Measurements from ENCODE around the gene HNRNPL.

HNRNPL gene

DNA sequence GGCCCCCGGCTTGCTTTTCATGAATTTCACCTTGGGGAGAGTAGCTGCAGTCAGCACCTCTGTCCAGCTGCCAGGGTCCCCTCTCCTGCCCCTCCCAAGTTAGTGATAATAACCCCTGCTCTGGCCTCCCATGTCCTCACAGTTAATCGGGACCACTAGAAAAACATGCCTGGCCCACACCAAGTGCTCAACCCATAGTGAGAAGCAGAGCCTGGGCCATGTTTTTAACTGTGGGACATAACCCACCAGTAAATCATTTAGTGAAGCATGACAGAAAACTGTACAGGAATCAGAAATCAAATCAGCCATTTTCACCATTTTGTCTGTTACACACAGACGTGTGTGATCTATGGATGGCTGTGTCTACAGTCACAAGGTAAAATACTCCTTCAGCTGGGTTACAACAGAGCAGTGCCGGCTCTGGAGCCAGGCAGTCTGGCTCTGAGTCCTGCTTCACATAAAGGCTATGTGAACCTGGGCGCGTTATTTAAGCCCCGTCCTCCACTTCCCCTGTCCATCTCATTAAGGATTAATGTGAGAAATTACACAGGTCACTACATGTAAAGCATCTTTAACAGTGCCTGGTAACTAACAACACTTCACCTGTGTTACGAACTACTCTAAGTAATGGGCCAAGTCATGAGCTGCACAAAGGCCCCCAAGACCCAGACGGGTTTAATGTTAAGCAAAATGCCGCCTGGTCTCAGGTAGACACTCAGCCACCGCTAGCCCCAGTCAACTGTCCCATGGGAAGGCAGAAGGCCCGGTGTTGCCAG, 10.6 kb downstream of the HNRNPL start:
- no peak for DNase-seq (ENCODE audit: low spot score)
- ChIA-PET CTCF (interaction anchor here (0.6 to 3.1 kb wide), 12 partner anchors 10 to 314 kb away, joined by 3 to 18 read pairs (median 4); no protein-coding TSS in a partner anchor), POLR2A (ENCODE audit: low non-redundant PET) (interaction anchor here (0.6 kb wide), 2 partner anchors 32 to 124 kb away, joined by 3 to 5 read pairs; no protein-coding TSS in a partner anchor)
- H3K27ac ChIP-seq: peak overlapping the region; percentile 91
- TF ChIP-seq, protein P1, sequence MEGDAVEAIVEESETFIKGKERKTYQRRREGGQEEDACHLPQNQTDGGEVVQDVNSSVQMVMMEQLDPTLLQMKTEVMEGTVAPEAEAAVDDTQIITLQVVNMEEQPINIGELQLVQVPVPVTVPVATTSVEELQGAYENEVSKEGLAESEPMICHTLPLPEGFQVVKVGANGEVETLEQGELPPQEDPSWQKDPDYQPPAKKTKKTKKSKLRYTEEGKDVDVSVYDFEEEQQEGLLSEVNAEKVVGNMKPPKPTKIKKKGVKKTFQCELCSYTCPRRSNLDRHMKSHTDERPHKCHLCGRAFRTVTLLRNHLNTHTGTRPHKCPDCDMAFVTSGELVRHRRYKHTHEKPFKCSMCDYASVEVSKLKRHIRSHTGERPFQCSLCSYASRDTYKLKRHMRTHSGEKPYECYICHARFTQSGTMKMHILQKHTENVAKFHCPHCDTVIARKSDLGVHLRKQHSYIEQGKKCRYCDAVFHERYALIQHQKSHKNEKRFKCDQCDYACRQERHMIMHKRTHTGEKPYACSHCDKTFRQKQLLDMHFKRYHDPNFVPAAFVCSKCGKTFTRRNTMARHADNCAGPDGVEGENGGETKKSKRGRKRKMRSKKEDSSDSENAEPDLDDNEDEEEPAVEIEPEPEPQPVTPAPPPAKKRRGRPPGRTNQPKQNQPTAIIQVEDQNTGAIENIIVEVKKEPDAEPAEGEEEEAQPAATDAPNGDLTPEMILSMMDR (conservative IDR thresholded peaks at IDR 0.05; ENCODE audit: low read depth): no peak

DNA sequence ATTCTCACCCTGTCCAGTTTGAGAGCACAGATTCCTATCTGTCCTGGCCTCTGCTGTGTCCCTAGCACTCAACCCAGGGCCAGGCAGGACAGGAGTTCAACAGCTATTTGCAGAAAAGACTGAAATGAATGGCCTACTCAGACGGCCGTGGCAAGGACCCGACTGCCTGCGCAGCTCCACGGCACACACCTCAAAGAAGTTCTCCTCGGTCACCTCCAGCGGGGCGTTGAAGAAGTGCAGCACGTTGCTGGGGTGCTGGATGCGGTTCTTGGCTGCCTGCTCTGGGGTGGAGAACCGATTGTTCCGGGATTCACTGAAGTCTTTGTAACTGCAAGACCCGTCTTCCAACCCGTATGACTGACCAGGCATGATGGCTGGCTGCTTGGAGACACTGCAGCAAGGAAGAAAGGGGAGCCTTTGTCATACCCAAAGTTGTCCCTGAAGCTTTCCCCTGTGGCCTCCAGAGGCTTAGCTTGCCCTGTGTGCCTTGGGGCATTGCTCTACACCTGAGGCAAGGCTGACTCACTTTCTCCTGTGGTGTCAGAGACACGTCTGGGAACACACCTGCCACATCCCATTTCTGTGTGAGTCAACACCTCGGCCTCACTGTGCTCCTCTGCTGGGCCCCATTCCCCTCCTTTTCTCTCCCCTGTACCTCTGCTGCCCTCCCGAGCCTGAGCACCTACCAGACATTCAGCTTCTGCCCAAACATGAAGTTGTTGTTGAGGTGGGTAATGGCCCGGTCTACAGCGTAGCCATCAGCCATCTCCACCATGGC, 11.4 kb downstream of the HNRNPL start:
- H3K27ac ChIP-seq: peak overlapping the region; percentile 91
- ChIA-PET CTCF (interaction anchor here (0.6 to 3.1 kb wide), 17 partner anchors 11 to 313 kb away, joined by 3 to 18 read pairs (median 4); no protein-coding TSS in a partner anchor), POLR2A (ENCODE audit: low non-redundant PET) (interaction anchor here (0.6 to 1.1 kb wide), 3 partner anchors 10 to 123 kb away, joined by 3 to 5 read pairs (median 5); no protein-coding TSS in a partner anchor)
- DNase-seq (ENCODE audit: low spot score): peak; percentile 88
- TF ChIP-seq, protein P1 (conservative IDR thresholded peaks at IDR 0.05; ENCODE audit: low read depth): no peak

DNA sequence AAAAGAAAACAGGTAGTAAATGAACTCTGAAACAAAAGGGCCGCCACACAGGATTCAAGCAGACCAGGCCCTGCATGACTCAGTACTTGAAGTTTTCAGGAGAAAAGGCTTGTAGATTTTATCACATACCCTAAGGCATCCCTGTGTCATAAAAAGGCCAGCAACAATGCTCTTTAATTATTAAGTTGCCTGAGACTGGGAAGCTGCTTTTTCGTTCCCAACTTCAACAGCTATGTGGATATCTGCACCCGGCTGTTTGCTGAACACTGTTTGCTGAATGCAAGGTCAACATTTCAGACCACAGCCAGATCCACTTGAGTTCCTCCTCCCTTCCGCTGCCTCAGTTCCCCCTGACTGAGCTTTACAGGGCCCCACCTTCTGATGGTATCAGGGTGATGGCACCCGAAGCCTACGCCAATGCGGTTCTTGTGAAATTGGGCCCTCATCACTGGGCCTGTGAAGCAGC, 12.1 kb downstream of the HNRNPL start:
- DNase-seq (ENCODE audit: low spot score): peak; percentile 51
- POLR2A ChIA-PET (ENCODE audit: low non-redundant PET): interaction anchor here (1.1 kb wide), 1 partner anchor 11 kb away, joined by 5 read pairs; no protein-coding TSS in a partner anchor

DNA sequence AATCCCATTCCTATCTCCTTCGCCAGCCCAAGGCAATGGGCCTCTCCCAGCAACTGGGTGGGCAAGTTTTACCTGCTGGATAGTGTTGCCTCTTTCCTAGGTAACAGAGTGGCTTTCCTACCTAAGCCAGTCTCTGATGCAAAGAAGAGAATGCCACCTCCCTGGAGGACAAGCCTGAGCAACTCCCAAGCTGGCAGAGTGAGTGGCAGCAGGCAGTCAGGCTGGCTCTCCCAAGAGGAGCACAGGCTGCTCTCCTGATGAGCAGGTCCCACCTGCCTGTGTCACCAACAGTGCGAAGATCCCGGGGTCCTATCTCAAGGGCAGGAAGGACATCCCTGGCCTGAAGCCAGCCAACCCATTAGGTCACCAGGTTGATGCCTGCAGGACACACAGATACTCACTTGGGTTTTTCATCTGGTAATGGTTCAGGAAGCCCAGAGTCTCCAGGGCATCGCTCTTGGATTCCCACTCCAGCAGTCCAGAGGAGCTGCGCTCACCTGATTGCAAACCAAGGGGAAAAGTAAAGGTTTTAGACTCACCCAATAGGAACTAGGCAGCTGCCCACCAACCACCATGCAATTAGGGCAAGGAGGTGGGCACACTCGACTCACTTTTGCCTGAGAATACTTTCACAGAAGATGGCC, 12.7 kb downstream of the HNRNPL start:
- H3K27ac ChIP-seq: peak overlapping the region; percentile 91
- TF ChIP-seq, protein P1 (conservative IDR thresholded peaks at IDR 0.05; ENCODE audit: low read depth): no peak
- ChIA-PET POLR2A (ENCODE audit: low non-redundant PET) (no interaction called here), CTCF (interaction anchor here (0.9 to 3.1 kb wide), 3 partner anchors 103 to 201 kb away, joined by 3 to 18 read pairs (median 3); no protein-coding TSS in a partner anchor)
- DNase-seq (ENCODE audit: low spot score): no peak

More for the DNA sequence above, 12.1 kb downstream of the HNRNPL start:
- CTCF ChIA-PET: interaction anchor here (0.6 to 3.1 kb wide), 8 partner anchors 38 to 209 kb away, joined by 3 to 18 read pairs (median 4); no protein-coding TSS in a partner anchor
- TF ChIP-seq, protein P1 (conservative IDR thresholded peaks at IDR 0.05; ENCODE audit: low read depth): no peak
- peak overlapping the region; percentile 91 for H3K27ac ChIP-seq

DNA sequence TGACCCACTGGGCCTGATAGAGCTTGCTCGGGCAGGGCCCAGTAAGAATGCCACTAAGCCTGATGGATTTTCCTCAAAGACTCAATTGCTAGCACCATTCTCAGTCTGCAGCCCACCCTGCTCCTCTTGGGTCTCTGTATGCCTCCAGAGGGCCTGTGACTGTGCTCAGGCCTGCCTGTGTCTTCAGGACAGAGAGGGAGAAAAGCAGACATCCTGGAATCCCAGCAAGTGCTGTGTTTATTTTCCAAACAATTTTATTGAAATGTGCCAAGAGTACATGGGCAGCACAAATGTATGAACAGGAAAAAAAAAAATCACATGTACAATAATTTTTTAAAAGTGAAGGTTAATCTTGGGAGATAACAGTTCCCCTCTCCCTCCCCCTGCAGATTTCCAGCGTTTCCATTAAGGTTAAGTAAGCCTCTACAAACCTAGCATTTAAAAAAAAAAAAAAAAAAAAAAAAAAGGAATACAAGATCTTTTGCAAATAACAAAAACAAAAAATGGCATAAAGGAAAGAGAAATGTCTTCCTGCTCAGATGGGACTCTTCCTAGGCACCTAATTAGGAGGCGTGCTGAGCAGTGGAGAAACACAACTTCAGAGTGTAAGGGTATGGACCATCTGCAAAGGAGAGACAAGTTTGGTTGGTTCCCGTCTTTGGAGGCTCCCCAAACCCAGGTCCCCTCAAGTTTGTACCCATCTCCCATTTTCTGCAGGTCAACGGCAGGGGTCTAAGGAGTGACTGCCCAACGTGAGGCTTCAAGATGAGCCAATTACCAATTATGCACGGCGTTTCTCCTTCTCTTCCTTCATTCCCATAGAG, 13.4 kb downstream of the HNRNPL start:
- ChIA-PET POLR2A (ENCODE audit: low non-redundant PET) (interaction anchor here (0.7 kb wide), 1 partner anchor 161 kb away, joined by 4 read pairs; no protein-coding TSS in a partner anchor), CTCF (interaction anchor here (1.5 kb wide), 1 partner anchor 200 kb away, joined by 3 read pairs; no protein-coding TSS in a partner anchor)
- peak overlapping the region; percentile 91 for H3K27ac ChIP-seq
- TF ChIP-seq, protein P1 (conservative IDR thresholded peaks at IDR 0.05; ENCODE audit: low read depth): no peak
- DNase-seq (ENCODE audit: low spot score): no peak

All from RWPE1 (cell line).